Prostate gland (tissue), 2 donors: ENCODE results near the gene C2orf80.

ENCODE experiments used
- CTCF ChIP-seq, 4 experiments: fragments of 200-600 bp in 2 of 4; fragments of 450-650 bp in 2 of 4; sonication (generic) in 2 of 4; IDR thresholded peaks; 1 replicate in 3 of 4; 2 replicates in 1 of 4; pipeline ENCODE4 v1.5.1; 2016 to 2019; ENCODE audit warnings: antibody characterized with exemption in 4 of 4, mild to moderate bottlenecking in 2 of 4, moderate library complexity in 2 of 4
- POLR2A ChIP-seq: fragments of 450-650 bp; IDR thresholded peaks from one replicate; pipeline ENCODE4 v1.6.1; 2016; ENCODE audit warnings: antibody characterized with exemption, mild to moderate bottlenecking
- POLR2AphosphoS5 ChIP-seq: sonication (generic); formaldehyde crosslinking; IDR thresholded peaks from one replicate; pipeline ENCODE4 v1.6.1; 2017; ENCODE audit warnings: antibody characterized with exemption

GRCh38 chr2:208183972-208184705 is 5.7 kb downstream of the C2orf80 start:
- no peak for TF ChIP-seq CTCF (IDR thresholded peaks at IDR 0.05)
- TF ChIP-seq POLR2A: no peak
- no peak for TF ChIP-seq POLR2AphosphoS5
